GM12878 (cell line): ENCODE measurements around the gene DIRAS1.

ENCODE experiments used
- BHLHE40 ChIP-seq, 2 experiments: fragments of 450-650 bp in 1 of 2; IDR thresholded peaks; 2 replicates each; pipeline ENCODE4 v1.6.1; 2011 to 2017; ENCODE audit warnings: low read depth in 2 of 2, borderline replicate concordance in 1 of 2, improper control_type of control experiment in 1 of 2, low read length in 1 of 2, mild to moderate bottlenecking in 1 of 2
- CHD1 ChIP-seq: IDR thresholded peaks from 2 replicates; pipeline ENCODE4 v1.6.1; 2012; ENCODE audit warnings: low read depth, low read length, improper control_type of control experiment
- CHD2 ChIP-seq: IDR thresholded peaks from 2 replicates; pipeline ENCODE4 v1.6.1; 2011; ENCODE audit warnings: low read depth, low read length, improper control_type of control experiment, borderline replicate concordance
- CTCF ChIP-seq, 3 experiments: IDR thresholded peaks in 2 of 3; conservative IDR thresholded peaks in 1 of 3; 2 replicates each; pipeline ENCODE4 v1.5.1; 2011; ENCODE audit warnings: low read depth in 3 of 3, low read length in 3 of 3, mild to moderate bottlenecking in 3 of 3, control low read depth in 2 of 3, moderate library complexity in 2 of 3, inconsistent platforms in 1 of 3, mixed read lengths in 1 of 3; ENCODE audit not compliant: control insufficient read depth in 2 of 3, insufficient read depth in 1 of 3; ENCODE audit errors: extremely low read depth in 1 of 3
- E4F1 ChIP-seq: fragments of 450-650 bp; IDR thresholded peaks from 2 replicates; pipeline ENCODE4 v1.6.1; 2018; ENCODE audit warnings: borderline replicate concordance, mild to moderate bottlenecking; ENCODE audit not compliant: partially characterized antibody
- FOS ChIP-seq: IDR thresholded peaks from 3 replicates; pipeline ENCODE4 v1.6.1; 2011; ENCODE audit warnings: borderline replicate concordance; ENCODE audit not compliant: insufficient read length; ENCODE audit errors: extremely low read depth
- MAX ChIP-seq: IDR thresholded peaks from 2 replicates; pipeline ENCODE4 v1.6.1; 2012; ENCODE audit warnings: low read depth, low read length, improper control_type of control experiment
- NBN ChIP-seq: fragments of 450-650 bp; IDR thresholded peaks from 2 replicates; pipeline ENCODE4 v1.6.1; 2016
- NKRF ChIP-seq: fragments of 450-650 bp; conservative IDR thresholded peaks from 2 replicates; pipeline ENCODE4 v1.6.1; 2017; ENCODE audit warnings: mild to moderate bottlenecking, moderate library complexity
- NR2C2 ChIP-seq: IDR thresholded peaks from 2 replicates; pipeline ENCODE4 v1.6.1; 2011; ENCODE audit warnings: borderline replicate concordance, low read depth; ENCODE audit not compliant: control insufficient read depth, insufficient read length
- POLR2A ChIP-seq: IDR thresholded peaks from 2 replicates; pipeline ENCODE4 v1.6.1; 2011; ENCODE audit warnings: low read depth, mild to moderate bottlenecking, low read length
- RCOR1 ChIP-seq: conservative IDR thresholded peaks from 2 replicates; pipeline ENCODE4 v1.6.1; 2012; ENCODE audit warnings: low read depth, low read length, improper control_type of control experiment
- TCF12 ChIP-seq: IDR thresholded peaks from 2 replicates; pipeline ENCODE4 v1.6.1; 2011; ENCODE audit warnings: low read depth, mild to moderate bottlenecking, low read length
- TF ChIP-seq, protein P1 (sequence below): IDR thresholded peaks from 2 replicates; pipeline ENCODE4 v1.6.1; 2011; ENCODE audit warnings: low read depth, mild to moderate bottlenecking, low read length, moderate library complexity, borderline replicate concordance; ENCODE audit errors: extremely low read depth

GRCh38 chr19:2759965-2760364 is 38.8 kb upstream of the DIRAS1 start:
- TF ChIP-seq NBN, result no peak
- no peak for TF ChIP-seq E4F1
- no peak for TF ChIP-seq RCOR1
- no peak for TF ChIP-seq CHD2
- no peak for TF ChIP-seq CTCF (IDR thresholded peaks at IDR 0.05 in 2 of 3, conservative IDR thresholded peaks at IDR 0.05 in 1 of 3; ENCODE audit: control insufficient read depth in 2 of 3, extremely low read depth in 1 of 3, insufficient read depth in 1 of 3, low read depth in 3 of 3, low read length in 3 of 3)
- no peak for TF ChIP-seq MAX
- no peak for TF ChIP-seq NR2C2
- no peak for TF ChIP-seq FOS
- TF ChIP-seq POLR2A, result 0 out of 2 replicates have a peak, but pooled peaks have one; percentile 4
- no peak for TF ChIP-seq TCF12
- TF ChIP-seq BHLHE40 (IDR thresholded peaks at IDR 0.05; ENCODE audit: borderline replicate concordance in 1 of 2, low read depth in 2 of 2, low read length in 1 of 2), result no peak
- no peak for TF ChIP-seq NKRF
- no peak for TF ChIP-seq CHD1
- TF ChIP-seq, protein P1, sequence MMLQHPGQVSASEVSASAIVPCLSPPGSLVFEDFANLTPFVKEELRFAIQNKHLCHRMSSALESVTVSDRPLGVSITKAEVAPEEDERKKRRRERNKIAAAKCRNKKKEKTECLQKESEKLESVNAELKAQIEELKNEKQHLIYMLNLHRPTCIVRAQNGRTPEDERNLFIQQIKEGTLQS, result no peak
